OCI-LY3 (cell line): ENCODE measurements around the gene GREM2.

Experiments used
- H2AFZ ChIP-seq: fragments of 200-600, 300-600 bp; shearing (Covaris generic); 2 replicates; pipeline ENCODE4 v1.6.0; 2014; ENCODE audit warnings: antibody characterized with exemption, low read depth, low read length
- H3K27ac ChIP-seq: fragments of 200-600, 300-600 bp; sonication (generic); 2 replicates; pipeline ENCODE4 v1.5.1; 2014; ENCODE audit warnings: mild to moderate bottlenecking, low read length, moderate library complexity, mixed read lengths
- H3K27me3 ChIP-seq: fragments of 200-600, 300-600 bp; sonication (generic); 2 replicates; pipeline ENCODE4 v1.6.1; 2014; ENCODE audit warnings: low read depth, low read length, mixed read lengths
- H3K36me3 ChIP-seq: fragments of 200-600, 300-600 bp; sonication (generic); replicated peaks from 2 replicates; pipeline ENCODE3; 2014; ENCODE audit warnings: low read depth, low read length, mixed read lengths
- H3K4me1 ChIP-seq: fragments of 300-600, 200-600 bp; sonication (generic); 2 replicates; pipeline ENCODE4 v1.6.1; 2014; ENCODE audit warnings: low read length, mixed read lengths
- H3K4me2 ChIP-seq: fragments of 200-600, 300-600 bp; sonication (generic); 2 replicates; pipeline ENCODE4 v1.6.1; 2014; ENCODE audit warnings: low read length, mixed read lengths
- H3K4me3 ChIP-seq: fragments of 300-600, 200-600 bp; sonication (generic); 2 replicates; pipeline ENCODE4 v1.5.1; 2014; ENCODE audit warnings: antibody characterized with exemption, mild to moderate bottlenecking, low read length, moderate library complexity
- H3K79me2 ChIP-seq: fragments of 300-600, 200-600 bp; shearing (Covaris generic); 2 replicates; pipeline ENCODE4 v1.6.1; 2014; ENCODE audit warnings: mild to moderate bottlenecking, low read length, mixed read lengths
- H3K9ac ChIP-seq: fragments of 300-600, 200-600 bp; shearing (Covaris generic); 2 replicates; pipeline ENCODE4 v1.6.0; 2014; ENCODE audit warnings: mild to moderate bottlenecking, low read length, moderate library complexity
- H3K9me3 ChIP-seq: fragments of 200-600, 300-600 bp; shearing (Covaris generic); 2 replicates; pipeline ENCODE4 v1.6.1; 2014; ENCODE audit warnings: low read length, mixed read lengths; ENCODE audit not compliant: insufficient read depth
- H4K20me1 ChIP-seq: fragments of 200-600, 300-600 bp; sonication (generic); 2 replicates; pipeline ENCODE4 v1.6.1; 2016; ENCODE audit warnings: low read length, mixed read lengths; ENCODE audit not compliant: insufficient read depth
- EZH2phosphoT487 ChIP-seq: fragments of 200-600 bp; shearing (Covaris generic); IDR thresholded peaks from 2 replicates; pipeline ENCODE4 v1.6.1; 2018; ENCODE audit warnings: antibody characterized with exemption, mixed run types, low read depth
- TF ChIP-seq, protein P1 (sequence below): fragments of 200-600, 300-600 bp; sonication (generic); IDR thresholded peaks from 2 replicates; pipeline ENCODE4 v1.5.1; 2014; ENCODE audit warnings: antibody characterized with exemption, low read length, low read depth

GREM2 gene

DNA sequence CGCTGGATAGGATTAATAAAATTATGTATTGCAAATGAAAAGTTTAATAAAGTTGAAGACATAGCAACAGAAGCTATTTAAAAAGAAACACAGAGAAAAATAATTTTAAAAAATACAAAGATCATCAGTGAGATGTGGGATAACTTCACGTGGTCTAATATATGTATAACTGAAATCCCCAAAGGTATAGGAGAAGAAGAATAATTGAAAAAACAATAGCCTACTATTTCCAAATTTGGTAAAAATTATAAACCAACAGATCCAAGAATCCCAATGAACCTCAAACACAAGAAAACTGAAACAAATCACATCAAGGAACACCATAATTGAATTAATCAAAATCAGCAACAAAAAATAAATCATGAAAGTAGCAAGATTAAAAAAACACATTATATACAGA, 44.9 kb downstream of the GREM2 start:
- Histone ChIP-seq H3K4me1 (peaks cover 9% of the 10 kb centered on the region), H3K36me3 (no peaks in the 10 kb centered on the region), H4K20me1 (no peaks in the 10 kb centered on the region), H3K4me3 (no peak overlapping the region), H3K4me2 (no peak overlapping the region), H3K27ac (no peak overlapping the region), H3K79me2 (no peaks in the 10 kb centered on the region), H3K27me3 (no peaks in the 10 kb centered on the region), H3K9me3 (no peaks in the 10 kb centered on the region), H3K9ac (no peak overlapping the region), H2AFZ (no peak overlapping the region)
- no peak for TF ChIP-seq EZH2phosphoT487
- TF ChIP-seq, protein P1, sequence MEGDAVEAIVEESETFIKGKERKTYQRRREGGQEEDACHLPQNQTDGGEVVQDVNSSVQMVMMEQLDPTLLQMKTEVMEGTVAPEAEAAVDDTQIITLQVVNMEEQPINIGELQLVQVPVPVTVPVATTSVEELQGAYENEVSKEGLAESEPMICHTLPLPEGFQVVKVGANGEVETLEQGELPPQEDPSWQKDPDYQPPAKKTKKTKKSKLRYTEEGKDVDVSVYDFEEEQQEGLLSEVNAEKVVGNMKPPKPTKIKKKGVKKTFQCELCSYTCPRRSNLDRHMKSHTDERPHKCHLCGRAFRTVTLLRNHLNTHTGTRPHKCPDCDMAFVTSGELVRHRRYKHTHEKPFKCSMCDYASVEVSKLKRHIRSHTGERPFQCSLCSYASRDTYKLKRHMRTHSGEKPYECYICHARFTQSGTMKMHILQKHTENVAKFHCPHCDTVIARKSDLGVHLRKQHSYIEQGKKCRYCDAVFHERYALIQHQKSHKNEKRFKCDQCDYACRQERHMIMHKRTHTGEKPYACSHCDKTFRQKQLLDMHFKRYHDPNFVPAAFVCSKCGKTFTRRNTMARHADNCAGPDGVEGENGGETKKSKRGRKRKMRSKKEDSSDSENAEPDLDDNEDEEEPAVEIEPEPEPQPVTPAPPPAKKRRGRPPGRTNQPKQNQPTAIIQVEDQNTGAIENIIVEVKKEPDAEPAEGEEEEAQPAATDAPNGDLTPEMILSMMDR = no peak

- Histone ChIP-seq H2AFZ (0 out of 2 replicates have a peak overlapping the region, but pooled peaks have one; percentile 35), H3K4me2 (peak overlapping the region; percentile 70), H3K9me3 (no peaks in the 10 kb centered on the region)
These were observed 49.2 kb downstream of the GREM2 start for GRCh38 chr1:240562779-240563178.

DNA sequence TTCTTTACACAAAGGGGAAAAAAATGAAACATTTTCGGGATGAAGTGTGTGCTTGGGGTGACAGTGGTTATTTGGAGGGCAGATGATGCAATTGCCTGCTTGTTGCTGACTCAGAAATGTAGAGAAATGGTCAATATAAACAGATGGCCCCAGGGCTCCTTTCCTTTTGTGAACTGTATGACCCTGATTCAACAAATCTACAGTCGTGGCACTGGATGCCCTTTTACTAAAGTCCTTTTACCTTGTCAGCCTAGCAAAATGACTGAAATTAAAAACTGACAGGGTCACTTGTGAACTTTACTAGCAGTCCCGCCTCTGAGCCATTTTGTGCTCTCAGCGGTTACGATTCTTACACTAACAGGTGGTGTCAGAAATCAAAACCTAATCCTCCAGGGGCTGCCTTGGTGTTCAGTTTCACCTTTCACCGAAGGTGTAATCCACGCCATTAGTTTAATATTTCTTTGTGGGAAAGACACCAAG, 49.8 kb downstream of the GREM2 start:
- peak overlapping the region; percentile 2; the same call in 1 of the 2 replicates for H3K9ac ChIP-seq
- no peak overlapping the region for H3K27ac ChIP-seq
- no peaks in the 10 kb centered on the region for H3K9me3 ChIP-seq
- TF ChIP-seq EZH2phosphoT487 = no peak
- TF ChIP-seq, protein P1 = no peak
- no peaks in the 10 kb centered on the region for H3K79me2 ChIP-seq
- H3K4me3 ChIP-seq = peak overlapping the region; percentile 49
- no peaks in the 10 kb centered on the region for H3K36me3 ChIP-seq
- no peaks in the 10 kb centered on the region for H3K27me3 ChIP-seq
- H4K20me1 ChIP-seq = no peaks in the 10 kb centered on the region
- H3K4me2 ChIP-seq = peak overlapping the region; percentile 70
- peaks cover 22% of the 10 kb centered on the region for H3K4me1 ChIP-seq
- H2AFZ ChIP-seq = peak overlapping the region; percentile 35; the same call in 1 of the 2 replicates

More at GRCh38 chr1:240562779-240563178, 49.2 kb downstream of the GREM2 start:
- H3K27me3 ChIP-seq = no peaks in the 10 kb centered on the region
- no peak overlapping the region for H3K9ac ChIP-seq
- H3K36me3 ChIP-seq = no peaks in the 10 kb centered on the region
- no peak overlapping the region for H3K27ac ChIP-seq
- peaks cover 18% of the 10 kb centered on the region for H3K4me1 ChIP-seq
- no peak for TF ChIP-seq EZH2phosphoT487
- TF ChIP-seq, protein P1 = no peak
- H4K20me1 ChIP-seq = no peaks in the 10 kb centered on the region
- no peaks in the 10 kb centered on the region for H3K79me2 ChIP-seq
- H3K4me3 ChIP-seq = peak overlapping the region; percentile 49

GRCh38 chr1:240559781-240560180, 52.2 kb downstream of the GREM2 start:
- TF ChIP-seq EZH2phosphoT487 = no peak
- TF ChIP-seq, protein P1 = no peak
- Histone ChIP-seq H3K27ac (no peak overlapping the region), H3K36me3 (no peaks in the 10 kb centered on the region), H3K79me2 (no peaks in the 10 kb centered on the region), H3K4me2 (no peak overlapping the region), H3K9ac (no peak overlapping the region), H4K20me1 (no peaks in the 10 kb centered on the region), H3K9me3 (no peaks in the 10 kb centered on the region), H3K4me1 (peaks cover 22% of the 10 kb centered on the region), H3K4me3 (no peak overlapping the region), H2AFZ (no peak overlapping the region), H3K27me3 (no peaks in the 10 kb centered on the region)
